GM10847 (cell line): Measurements from ENCODE around the gene MT1G.

Experiments used
- POLR2A ChIP-seq: IDR thresholded peaks from 2 replicates; pipeline ENCODE4 v1.6.1; 2011; ENCODE audit not compliant: insufficient read length; ENCODE audit errors: extremely low read depth

MT1G gene

GRCh38 chr16:56667581-56668571, at the start of gene MT1G:
TSS of gene MT1G (minus strand) at chr16:56668065. CDS start at chr16:56667993, 72 bp downstream.
- no peak for TF ChIP-seq POLR2A

GRCh38 chr16:56716761-56717160, 48.9 kb upstream of the MT1G start:
- TF ChIP-seq POLR2A, result no peak

GRCh38 chr16:56715126-56715525, 47.3 kb upstream of the MT1G start:
- no peak for TF ChIP-seq POLR2A

GRCh38 chr16:56713794-56714193, 45.9 kb upstream of the MT1G start:
- no peak for TF ChIP-seq POLR2A

- TF ChIP-seq POLR2A, result no peak
Measured at GRCh38 chr16:56711862-56712261, 44.0 kb upstream of the MT1G start.

GRCh38 chr16:56710181-56710737, 42.4 kb upstream of the MT1G start:
- no peak for TF ChIP-seq POLR2A

- TF ChIP-seq POLR2A, result no peak
Measured at GRCh38 chr16:56709443-56710040, 41.7 kb upstream of the MT1G start.

- no peak for TF ChIP-seq POLR2A
Measured at GRCh38 chr16:56708525-56709442, 40.9 kb upstream of the MT1G start.

GRCh38 chr16:56702836-56703235, 35.0 kb upstream of the MT1G start:
- TF ChIP-seq POLR2A, result no peak

GRCh38 chr16:56701534-56701933, 33.7 kb upstream of the MT1G start:
- TF ChIP-seq POLR2A, result no peak

- no peak for TF ChIP-seq POLR2A
Measured at GRCh38 chr16:56700631-56701030, 32.8 kb upstream of the MT1G start.

GRCh38 chr16:56700195-56700594, 32.3 kb upstream of the MT1G start:
- TF ChIP-seq POLR2A, result no peak

- no peak for TF ChIP-seq POLR2A
Measured at GRCh38 chr16:56697456-56698155, 29.7 kb upstream of the MT1G start.

GRCh38 chr16:56695246-56695645, 27.4 kb upstream of the MT1G start:
- TF ChIP-seq POLR2A, result no peak
